D341Med (cell line): Measurements from ENCODE around the gene TUBA1B.
"Not testable (repeated sequence)": the region's sequence is repeated elsewhere in the genome, so short reads cannot be mapped to it uniquely, and the experiment has no call there.

Source experiments
- DNase-seq: peaks from one replicate; pipeline ENCODE4 v3.0.0; 2012; ENCODE audit warnings: low spot score

TUBA1B gene

GRCh38 chr12:49131051-49131893, at the start of gene TUBA1B:
Gene TUBA1B, minus strand, starts transcription at chr12:49131395. Its CDS starts 95 bp downstream, at chr12:49131300.
- peak; percentile 99 for DNase-seq

- no peak for DNase-seq
Measured at GRCh38 chr12:49174218-49174617, 43.0 kb upstream of the TUBA1B start.

GRCh38 chr12:49170924-49171323, 39.7 kb upstream of the TUBA1B start:
- DNase-seq: no peak

- no peak for DNase-seq
Measured at GRCh38 chr12:49165114-49165513, 33.9 kb upstream of the TUBA1B start.

- not testable (repeated sequence) for DNase-seq
Measured at GRCh38 chr12:49161901-49162300, 30.7 kb upstream of the TUBA1B start.

GRCh38 chr12:49161092-49161795, 30.0 kb upstream of the TUBA1B start:
- no peak for DNase-seq

GRCh38 chr12:49160399-49160798, 29.2 kb upstream of the TUBA1B start:
- DNase-seq: no peak

GRCh38 chr12:49154221-49154620, 23.0 kb upstream of the TUBA1B start:
- DNase-seq: no peak

GRCh38 chr12:49147384-49147783, 16.2 kb upstream of the TUBA1B start:
- peak; percentile 40 for DNase-seq

GRCh38 chr12:49146406-49146805, 15.2 kb upstream of the TUBA1B start:
- DNase-seq: no peak

- DNase-seq: no peak
Measured at GRCh38 chr12:49144384-49144783, 13.2 kb upstream of the TUBA1B start.

- DNase-seq: no peak
Measured at GRCh38 chr12:49138999-49139398, 7.8 kb upstream of the TUBA1B start.

GRCh38 chr12:49138587-49138986, 7.4 kb upstream of the TUBA1B start:
- no peak for DNase-seq

GRCh38 chr12:49137476-49137875, 6.3 kb upstream of the TUBA1B start:
- no peak for DNase-seq

- not testable (repeated sequence) for DNase-seq
Measured at GRCh38 chr12:49136997-49137396, 5.8 kb upstream of the TUBA1B start.

GRCh38 chr12:49133590-49133989, 2.4 kb upstream of the TUBA1B start:
- no peak for DNase-seq

GRCh38 chr12:49133014-49133413, 1.8 kb upstream of the TUBA1B start:
- no peak for DNase-seq

GRCh38 chr12:49131894-49132461, 783 bp upstream of the TUBA1B start:
- DNase-seq: no peak

- DNase-seq: peak; percentile 90
Measured at GRCh38 chr12:49130151-49131050, 794 bp downstream of the TUBA1B start.

- no peak for DNase-seq
Measured at GRCh38 chr12:49129332-49130150, 1.7 kb downstream of the TUBA1B start.

GRCh38 chr12:49127971-49128370, 3.2 kb downstream of the TUBA1B start:
- not testable (repeated sequence) for DNase-seq
